Suprapubic skin (tissue), 4 donors: ENCODE measurements around the gene MDGA2. TPM values are rescaled to one million over a fixed set of nuclear protein-coding genes. Genes with fewer than 3 reads are reported as not detected.
"Not testable (repeated sequence)": the region's sequence is repeated elsewhere in the genome, so short reads cannot be mapped to it uniquely, and the experiment has no call there.

Experiments
- DNase-seq, 2 donors: peaks; one replicate each; pipeline ENCODE4 v3.0.0-alpha.2; 2019; ENCODE audit warnings: low spot score in 2 of 2
- H3K27ac ChIP-seq: fragments of 200-600 bp; sonication (generic); one replicate; pipeline ENCODE4 v1.5.1; 2019
- H3K27me3 ChIP-seq: fragments of 200-600 bp; sonication (generic); one replicate; pipeline ENCODE4 v1.5.1; 2019
- H3K36me3 ChIP-seq: fragments of 200-600 bp; sonication (generic); one replicate; pipeline ENCODE4 v1.5.1; 2019
- H3K4me1 ChIP-seq: fragments of 200-600 bp; sonication (generic); one replicate; pipeline ENCODE4 v1.5.1; 2019
- H3K4me3 ChIP-seq: fragments of 200-600 bp; sonication (generic); one replicate; pipeline ENCODE4 v1.5.1; 2019; ENCODE audit warnings: mild to moderate bottlenecking
- H3K9me3 ChIP-seq: fragments of 200-600 bp; sonication (generic); one replicate; pipeline ENCODE4 v1.5.1; 2019
- EP300 ChIP-seq: sonication (generic); formaldehyde crosslinking; IDR thresholded peaks from one replicate; pipeline ENCODE4 v1.6.1; 2017; ENCODE audit warnings: antibody characterized with exemption
- POLR2A ChIP-seq, 2 donors: fragments of 450-650 bp; IDR thresholded peaks; one replicate each; pipeline ENCODE4 v1.6.1; 2017; ENCODE audit warnings: antibody characterized with exemption in 2 of 2, mild to moderate bottlenecking in 2 of 2, moderate library complexity in 2 of 2
- POLR2AphosphoS5 ChIP-seq, 3 donors: sonication (generic); formaldehyde crosslinking; IDR thresholded peaks; one replicate each; pipeline ENCODE4 v1.6.1; 2017; ENCODE audit warnings: antibody characterized with exemption in 3 of 3
- WGBS: methylation state at CpG from one replicate; pipeline ENCODE4 v1.1.5; 2018; 5-methylcytosine and 5-hydroxymethylcytosine counted together
- total RNA-seq, 4 donors: library from RNA; depleted of rRNA; stranded (reverse); fragments of >200 nt; gene quantifications; one replicate each; pipeline ENCODE4 v1.1.0, GENCODE V29; 2016
- TF ChIP-seq, protein P1 (sequence below), 2 donors: fragments of 200-600 bp in 1 of 2; fragments of 450-650 bp in 1 of 2; sonication (generic) in 1 of 2; IDR thresholded peaks; one replicate each; pipeline ENCODE4 v1.5.1; 2016 to 2019; ENCODE audit warnings: antibody characterized with exemption in 2 of 2, mild to moderate bottlenecking in 1 of 2, moderate library complexity in 1 of 2

Gene MDGA2
- total RNA-seq, 4 donors from 2014 or later = 0.16 to 1.5 (median 0.99) TPM; not detected in 1

DNA sequence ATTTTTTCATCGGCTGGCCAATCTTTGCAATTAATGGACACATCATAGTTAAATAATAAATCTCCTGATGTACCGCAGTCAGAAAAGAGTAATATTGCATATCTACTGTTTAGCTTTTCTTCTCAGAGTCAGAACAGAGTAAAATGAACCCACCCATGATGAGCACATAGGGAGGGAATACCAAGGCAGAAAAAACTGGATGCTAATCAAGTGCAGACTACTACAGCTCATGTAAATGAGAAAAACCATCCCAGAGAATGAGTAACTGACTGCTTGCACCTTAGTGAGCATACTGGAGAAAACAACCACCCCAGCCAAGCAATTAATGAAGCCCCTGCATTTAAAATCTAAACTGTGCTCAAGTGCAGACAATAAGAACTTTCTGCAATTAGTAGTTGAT, 483.7 kb downstream of the MDGA2 start:
- Histone ChIP-seq H3K27me3 (no peaks in the 10 kb centered on the region), H3K36me3 (no peaks in the 10 kb centered on the region), H3K4me3 (no peak overlapping the region), H3K9me3 (no peaks in the 10 kb centered on the region), H3K4me1 (no peaks in the 10 kb centered on the region), H3K27ac (no peak overlapping the region)
- DNase-seq = no peak
- 79% methylated on average over 2 of the region's 2 CpGs for WGBS
- no peak for TF ChIP-seq POLR2AphosphoS5 (IDR thresholded peaks at IDR 0.05)
- TF ChIP-seq, protein P1, sequence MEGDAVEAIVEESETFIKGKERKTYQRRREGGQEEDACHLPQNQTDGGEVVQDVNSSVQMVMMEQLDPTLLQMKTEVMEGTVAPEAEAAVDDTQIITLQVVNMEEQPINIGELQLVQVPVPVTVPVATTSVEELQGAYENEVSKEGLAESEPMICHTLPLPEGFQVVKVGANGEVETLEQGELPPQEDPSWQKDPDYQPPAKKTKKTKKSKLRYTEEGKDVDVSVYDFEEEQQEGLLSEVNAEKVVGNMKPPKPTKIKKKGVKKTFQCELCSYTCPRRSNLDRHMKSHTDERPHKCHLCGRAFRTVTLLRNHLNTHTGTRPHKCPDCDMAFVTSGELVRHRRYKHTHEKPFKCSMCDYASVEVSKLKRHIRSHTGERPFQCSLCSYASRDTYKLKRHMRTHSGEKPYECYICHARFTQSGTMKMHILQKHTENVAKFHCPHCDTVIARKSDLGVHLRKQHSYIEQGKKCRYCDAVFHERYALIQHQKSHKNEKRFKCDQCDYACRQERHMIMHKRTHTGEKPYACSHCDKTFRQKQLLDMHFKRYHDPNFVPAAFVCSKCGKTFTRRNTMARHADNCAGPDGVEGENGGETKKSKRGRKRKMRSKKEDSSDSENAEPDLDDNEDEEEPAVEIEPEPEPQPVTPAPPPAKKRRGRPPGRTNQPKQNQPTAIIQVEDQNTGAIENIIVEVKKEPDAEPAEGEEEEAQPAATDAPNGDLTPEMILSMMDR (IDR thresholded peaks at IDR 0.05) = no peak
- no peak for TF ChIP-seq EP300
- no peak for TF ChIP-seq POLR2A (IDR thresholded peaks at IDR 0.05)

DNA sequence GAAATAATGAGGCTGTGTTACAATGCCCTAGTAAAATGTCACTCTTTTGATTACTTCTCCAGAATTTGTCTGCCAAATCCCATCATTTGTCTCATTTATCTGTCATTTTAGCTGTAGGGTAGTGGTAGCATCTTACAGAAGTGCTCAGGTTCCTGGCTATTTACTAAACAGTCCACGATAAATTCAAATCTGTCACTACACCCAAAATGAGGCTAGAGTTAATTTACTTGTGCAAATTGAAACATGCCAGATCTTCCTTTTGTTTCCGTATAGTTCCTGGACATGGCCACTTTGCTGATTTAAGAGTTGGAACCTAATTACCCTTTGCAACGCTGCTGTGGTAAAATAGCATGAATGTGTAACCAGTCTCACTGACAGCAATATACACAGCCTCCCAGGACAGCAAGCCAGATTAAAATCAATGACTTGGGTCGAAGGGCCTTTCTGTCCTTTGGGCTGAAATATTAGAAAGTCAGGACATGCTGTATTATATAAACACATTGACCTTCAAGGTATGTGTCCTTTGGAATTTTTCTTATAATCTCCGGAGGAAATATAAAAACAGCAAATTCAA, 485.4 kb downstream of the MDGA2 start:
- DNase-seq = no peak
- no peaks in the 10 kb centered on the region for H3K27me3 ChIP-seq
- no peaks in the 10 kb centered on the region for H3K4me1 ChIP-seq
- no peaks in the 10 kb centered on the region for H3K9me3 ChIP-seq
- no peaks in the 10 kb centered on the region for H3K36me3 ChIP-seq
- no peak for TF ChIP-seq POLR2AphosphoS5 (IDR thresholded peaks at IDR 0.05)
- TF ChIP-seq, protein P1 (IDR thresholded peaks at IDR 0.05) = no peak
- no peak overlapping the region for H3K4me3 ChIP-seq
- whole genome bisulfite sequencing = 68% methylated on average over 5 of the region's 5 CpGs
- no peak overlapping the region for H3K27ac ChIP-seq

DNA sequence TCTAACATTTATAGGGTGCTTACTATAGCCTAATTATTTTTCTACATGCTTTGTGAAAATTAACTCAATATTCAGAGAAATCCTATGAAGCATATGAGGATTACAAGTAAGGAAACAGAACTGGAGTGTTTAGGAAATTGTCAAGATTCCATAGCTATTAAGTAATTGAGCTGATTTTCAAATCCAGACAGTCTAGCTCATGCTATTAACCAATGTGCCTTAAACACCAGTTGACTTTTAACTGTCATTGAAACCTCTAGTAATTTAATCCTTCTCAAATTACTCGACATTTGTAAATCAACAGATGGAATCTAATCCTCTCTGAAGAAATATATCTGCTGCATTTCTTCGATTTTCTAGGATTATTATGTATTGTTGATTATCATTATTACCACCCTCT, 488.9 kb downstream of the MDGA2 start:
- TF ChIP-seq POLR2A (IDR thresholded peaks at IDR 0.05) (no peak), POLR2AphosphoS5 (IDR thresholded peaks at IDR 0.05) (no peak), EP300 (no peak)
- TF ChIP-seq, protein P1 (IDR thresholded peaks at IDR 0.05) = no peak
- Histone ChIP-seq H3K9me3 (no peaks in the 10 kb centered on the region), H3K36me3 (no peaks in the 10 kb centered on the region), H3K27ac (no peak overlapping the region), H3K4me3 (no peak overlapping the region), H3K27me3 (no peaks in the 10 kb centered on the region), H3K4me1 (no peaks in the 10 kb centered on the region)
- no peak for DNase-seq
- WGBS = 41% methylated on average over 2 of the region's 2 CpGs

DNA sequence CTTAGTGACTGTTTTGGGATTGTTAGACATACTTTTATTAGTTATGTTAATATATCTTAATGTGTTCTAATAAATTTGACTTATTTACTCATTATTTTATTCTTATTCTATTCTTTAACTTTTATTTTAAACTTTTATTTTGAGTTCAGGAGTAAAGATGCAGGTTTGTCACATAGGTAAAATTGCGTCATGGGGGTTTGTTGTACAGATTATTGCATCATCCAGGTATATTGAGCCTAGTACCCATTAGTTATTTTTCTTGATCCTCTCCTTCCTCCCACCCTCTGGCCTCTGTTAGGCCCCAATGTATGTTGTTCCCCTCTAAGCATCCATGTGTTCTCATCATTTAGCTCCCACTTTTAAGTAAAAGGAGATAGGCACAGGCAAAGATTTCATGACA, 495.5 kb downstream of the MDGA2 start:
- DNase-seq = no peak
- H3K9me3 ChIP-seq = no peaks in the 10 kb centered on the region
- TF ChIP-seq POLR2AphosphoS5 (IDR thresholded peaks at IDR 0.05) (no peak), POLR2A (IDR thresholded peaks at IDR 0.05) (no peak), EP300 (no peak)
- TF ChIP-seq, protein P1 (IDR thresholded peaks at IDR 0.05) = no peak
- H3K4me3 ChIP-seq = no peak overlapping the region
- no peak overlapping the region for H3K27ac ChIP-seq
- no peaks in the 10 kb centered on the region for H3K27me3 ChIP-seq
- H3K36me3 ChIP-seq = no peaks in the 10 kb centered on the region
- no peaks in the 10 kb centered on the region for H3K4me1 ChIP-seq
- WGBS = 94% methylated on average over 1 of the region's 1 CpG

DNA sequence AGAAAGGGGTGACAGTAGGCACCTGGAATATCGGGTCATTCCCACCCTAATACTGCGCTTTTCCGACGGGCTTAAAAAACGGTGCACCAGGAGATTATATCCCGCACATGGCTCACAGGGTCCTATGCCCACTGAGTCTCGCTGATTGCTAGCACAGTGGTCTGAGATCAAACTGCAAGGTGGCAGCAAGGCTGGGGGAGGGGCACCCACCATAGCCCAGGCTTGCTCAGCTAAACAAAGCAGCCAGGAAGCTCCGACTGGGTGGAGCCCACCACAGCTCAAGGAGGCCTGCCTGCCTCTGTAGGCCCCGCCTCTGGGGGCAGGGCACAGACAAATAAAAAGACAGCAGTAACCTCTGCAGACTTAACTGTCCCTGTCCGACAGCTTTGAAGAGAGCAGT, 503.5 kb downstream of the MDGA2 start:
- H3K27me3 ChIP-seq, H3K4me3 ChIP-seq, DNase-seq, H3K4me1 ChIP-seq, H3K36me3 ChIP-seq, H3K27ac ChIP-seq, H3K9me3 ChIP-seq: not testable (repeated sequence)
- WGBS = 91% methylated on average over 8 of the region's 10 CpGs

DNA sequence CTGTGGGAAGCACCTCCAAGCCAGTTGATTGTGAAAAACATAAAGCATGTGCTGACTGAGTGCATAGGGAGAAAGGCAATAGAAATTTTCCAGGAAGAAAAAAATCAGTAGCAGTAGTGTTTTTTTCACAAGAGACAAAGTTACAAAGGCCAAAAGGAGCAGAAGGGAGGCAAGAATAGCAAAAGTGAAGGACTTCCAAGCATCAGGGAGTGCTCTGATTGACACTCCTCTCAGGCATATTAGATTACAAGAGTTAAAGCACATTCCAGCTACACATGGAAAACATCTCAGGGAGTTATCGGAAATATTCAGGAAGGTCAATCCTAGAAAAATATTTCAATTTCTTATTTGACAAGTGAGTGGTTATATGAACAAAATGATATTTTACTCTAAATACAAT, 508.0 kb downstream of the MDGA2 start:
- no peak overlapping the region for H3K27ac ChIP-seq
- TF ChIP-seq POLR2A (IDR thresholded peaks at IDR 0.05) (no peak), POLR2AphosphoS5 (IDR thresholded peaks at IDR 0.05) (no peak), EP300 (no peak)
- TF ChIP-seq, protein P1 (IDR thresholded peaks at IDR 0.05) = no peak
- H3K4me3 ChIP-seq = no peak overlapping the region
- H3K4me1 ChIP-seq = no peaks in the 10 kb centered on the region
- no peaks in the 10 kb centered on the region for H3K27me3 ChIP-seq
- H3K36me3 ChIP-seq = no peaks in the 10 kb centered on the region
- H3K9me3 ChIP-seq = peaks cover 5% of the 10 kb centered on the region
- 83% methylated on average over 1 of the region's 1 CpG for WGBS
- no peak for DNase-seq
